HL-60 (cell line): ENCODE data around the gene LMO2.
"Not testable (repeated sequence)": the region's sequence is repeated elsewhere in the genome, so short reads cannot be mapped to it uniquely, and the experiment has no call there.

Experiments used
- DNase-seq, 2 experiments: peaks; one replicate each; pipeline ENCODE4 v3.0.0-alpha.2; 2010 to 2020; ENCODE audit warnings: low read depth in 1 of 2, low spot score in 1 of 2
- H3K27ac ChIP-seq: fragments of 250-450 bp; sonication (Bioruptor Pico); replicated peaks from 2 replicates; pipeline ENCODE4 v1.5.1; 2020; ENCODE audit warnings: mild to moderate bottlenecking, moderate library complexity
- H3K27me3 ChIP-seq: fragments of 250-450 bp; sonication (Bioruptor Pico); 2 replicates; pipeline ENCODE4 v1.5.1; 2021; ENCODE audit warnings: mild to moderate bottlenecking, moderate library complexity; ENCODE audit not compliant: insufficient read depth, poor library complexity, severe bottlenecking
- H3K4me3 ChIP-seq: replicated peaks from 2 replicates; pipeline ENCODE4 v1.5.1; 2011; ENCODE audit warnings: mild to moderate bottlenecking, control low read depth, low read length; ENCODE audit not compliant: insufficient read depth
- GABPA ChIP-seq: IDR thresholded peaks from 2 replicates; pipeline ENCODE4 v1.6.1; 2012; ENCODE audit warnings: low read depth
- POLR2AphosphoS5 ChIP-seq: IDR thresholded peaks from 2 replicates; pipeline ENCODE4 v1.6.1; 2012; ENCODE audit warnings: low read depth
- SPI1 ChIP-seq: IDR thresholded peaks from 2 replicates; pipeline ENCODE4 v1.6.1; 2012; ENCODE audit warnings: low read depth, mild to moderate bottlenecking, borderline replicate concordance
- TF ChIP-seq, protein P1 (sequence below): IDR thresholded peaks from 2 replicates; pipeline ENCODE4 v1.6.1; 2012; ENCODE audit warnings: low read depth; ENCODE audit not compliant: insufficient replicate concordance
- TF ChIP-seq, protein P2 (sequence below): IDR thresholded peaks from one replicate; pipeline ENCODE4 v1.5.1; 2011; ENCODE audit warnings: low read length, control low read depth, inconsistent platforms; ENCODE audit not compliant: insufficient read depth

LMO2 gene

GRCh38 chr11:33847251-33847650, 44.6 kb downstream of the LMO2 start:
- no peak overlapping the region for H3K4me3 ChIP-seq
- TF ChIP-seq GABPA (no peak), SPI1 (no peak), POLR2AphosphoS5 (no peak)
- TF ChIP-seq, protein P1, sequence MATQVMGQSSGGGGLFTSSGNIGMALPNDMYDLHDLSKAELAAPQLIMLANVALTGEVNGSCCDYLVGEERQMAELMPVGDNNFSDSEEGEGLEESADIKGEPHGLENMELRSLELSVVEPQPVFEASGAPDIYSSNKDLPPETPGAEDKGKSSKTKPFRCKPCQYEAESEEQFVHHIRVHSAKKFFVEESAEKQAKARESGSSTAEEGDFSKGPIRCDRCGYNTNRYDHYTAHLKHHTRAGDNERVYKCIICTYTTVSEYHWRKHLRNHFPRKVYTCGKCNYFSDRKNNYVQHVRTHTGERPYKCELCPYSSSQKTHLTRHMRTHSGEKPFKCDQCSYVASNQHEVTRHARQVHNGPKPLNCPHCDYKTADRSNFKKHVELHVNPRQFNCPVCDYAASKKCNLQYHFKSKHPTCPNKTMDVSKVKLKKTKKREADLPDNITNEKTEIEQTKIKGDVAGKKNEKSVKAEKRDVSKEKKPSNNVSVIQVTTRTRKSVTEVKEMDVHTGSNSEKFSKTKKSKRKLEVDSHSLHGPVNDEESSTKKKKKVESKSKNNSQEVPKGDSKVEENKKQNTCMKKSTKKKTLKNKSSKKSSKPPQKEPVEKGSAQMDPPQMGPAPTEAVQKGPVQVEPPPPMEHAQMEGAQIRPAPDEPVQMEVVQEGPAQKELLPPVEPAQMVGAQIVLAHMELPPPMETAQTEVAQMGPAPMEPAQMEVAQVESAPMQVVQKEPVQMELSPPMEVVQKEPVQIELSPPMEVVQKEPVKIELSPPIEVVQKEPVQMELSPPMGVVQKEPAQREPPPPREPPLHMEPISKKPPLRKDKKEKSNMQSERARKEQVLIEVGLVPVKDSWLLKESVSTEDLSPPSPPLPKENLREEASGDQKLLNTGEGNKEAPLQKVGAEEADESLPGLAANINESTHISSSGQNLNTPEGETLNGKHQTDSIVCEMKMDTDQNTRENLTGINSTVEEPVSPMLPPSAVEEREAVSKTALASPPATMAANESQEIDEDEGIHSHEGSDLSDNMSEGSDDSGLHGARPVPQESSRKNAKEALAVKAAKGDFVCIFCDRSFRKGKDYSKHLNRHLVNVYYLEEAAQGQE, result no peak
- TF ChIP-seq, protein P2, sequence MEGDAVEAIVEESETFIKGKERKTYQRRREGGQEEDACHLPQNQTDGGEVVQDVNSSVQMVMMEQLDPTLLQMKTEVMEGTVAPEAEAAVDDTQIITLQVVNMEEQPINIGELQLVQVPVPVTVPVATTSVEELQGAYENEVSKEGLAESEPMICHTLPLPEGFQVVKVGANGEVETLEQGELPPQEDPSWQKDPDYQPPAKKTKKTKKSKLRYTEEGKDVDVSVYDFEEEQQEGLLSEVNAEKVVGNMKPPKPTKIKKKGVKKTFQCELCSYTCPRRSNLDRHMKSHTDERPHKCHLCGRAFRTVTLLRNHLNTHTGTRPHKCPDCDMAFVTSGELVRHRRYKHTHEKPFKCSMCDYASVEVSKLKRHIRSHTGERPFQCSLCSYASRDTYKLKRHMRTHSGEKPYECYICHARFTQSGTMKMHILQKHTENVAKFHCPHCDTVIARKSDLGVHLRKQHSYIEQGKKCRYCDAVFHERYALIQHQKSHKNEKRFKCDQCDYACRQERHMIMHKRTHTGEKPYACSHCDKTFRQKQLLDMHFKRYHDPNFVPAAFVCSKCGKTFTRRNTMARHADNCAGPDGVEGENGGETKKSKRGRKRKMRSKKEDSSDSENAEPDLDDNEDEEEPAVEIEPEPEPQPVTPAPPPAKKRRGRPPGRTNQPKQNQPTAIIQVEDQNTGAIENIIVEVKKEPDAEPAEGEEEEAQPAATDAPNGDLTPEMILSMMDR, result no peak
- H3K27ac ChIP-seq, result no peak overlapping the region
- H3K27me3 ChIP-seq, result no peaks in the 10 kb centered on the region
- DNase-seq, result no peak

DNA sequence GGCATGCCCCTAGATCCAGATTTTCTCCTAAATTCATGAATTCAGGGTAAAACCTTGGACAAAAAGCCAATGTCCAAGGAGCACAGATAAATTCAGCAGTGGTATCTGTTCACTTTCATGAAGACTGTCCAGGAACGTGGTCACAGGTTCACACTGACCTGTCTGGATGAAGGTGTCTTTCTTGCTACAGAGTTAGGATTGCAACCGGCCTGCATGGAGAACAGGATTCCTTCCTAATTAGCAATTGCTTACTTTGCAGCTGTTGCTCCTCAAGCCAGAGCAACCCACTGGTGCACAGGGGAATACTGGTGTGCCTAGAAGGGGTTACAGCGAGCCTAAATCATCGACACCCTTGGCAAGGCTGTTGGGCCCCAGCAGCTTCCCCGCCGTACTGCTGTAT, 47.6 kb downstream of the LMO2 start:
- Histone ChIP-seq H3K27me3 (peaks cover 7% of the 10 kb centered on the region), H3K4me3 (no peak overlapping the region), H3K27ac (no peak overlapping the region)
- TF ChIP-seq, protein P1, result no peak
- no peak for TF ChIP-seq POLR2AphosphoS5
- no peak for TF ChIP-seq GABPA
- TF ChIP-seq, protein P2, result no peak
- TF ChIP-seq SPI1, result no peak
- DNase-seq, result no peak

GRCh38 chr11:33843018-33843417, 48.9 kb downstream of the LMO2 start:
- no peak for DNase-seq
- no peak overlapping the region for H3K4me3 ChIP-seq
- TF ChIP-seq GABPA, result no peak
- TF ChIP-seq SPI1, result no peak
- H3K27ac ChIP-seq, result no peak overlapping the region
- H3K27me3 ChIP-seq, result peaks cover 7% of the 10 kb centered on the region

DNA sequence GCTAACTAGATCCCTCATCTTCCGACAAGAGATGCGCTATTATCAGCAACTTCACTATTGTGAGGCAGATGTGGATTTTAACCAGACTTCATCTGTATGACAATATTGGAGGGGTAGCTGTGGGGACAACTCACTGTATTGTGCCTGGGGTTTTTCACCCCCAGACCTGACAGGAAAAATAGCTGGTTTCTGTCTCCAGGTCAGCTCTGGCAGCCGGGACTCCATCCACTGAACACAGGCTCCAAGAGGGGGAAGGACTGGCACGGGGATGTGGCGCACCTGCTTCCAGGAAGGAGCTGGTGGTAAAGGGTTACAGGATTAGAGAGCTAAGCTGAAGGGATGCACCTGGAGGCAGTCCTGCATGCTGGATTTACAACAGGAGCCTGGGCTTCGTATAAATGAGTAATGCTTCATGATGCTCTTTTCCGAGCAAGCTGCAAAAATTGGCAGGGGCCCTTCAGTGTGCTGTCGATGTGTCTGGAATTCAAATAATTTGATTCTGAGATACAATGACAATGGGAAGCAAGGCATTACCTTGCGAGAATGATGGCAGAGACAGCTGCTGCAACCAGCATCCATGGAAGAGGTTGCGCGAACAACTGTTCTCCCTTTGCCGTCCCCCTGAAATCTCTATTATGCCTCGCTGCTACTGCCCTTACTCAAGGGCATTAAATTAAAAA, 49.5 kb downstream of the LMO2 start:
- Histone ChIP-seq H3K27me3 (peaks cover 7% of the 10 kb centered on the region), H3K27ac (no peak overlapping the region), H3K4me3 (no peak overlapping the region)
- TF ChIP-seq SPI1, result no peak
- no peak for DNase-seq

- H3K27ac ChIP-seq, H3K27me3 ChIP-seq, DNase-seq, H3K4me3 ChIP-seq: not testable (repeated sequence)
Measured at GRCh38 chr11:33838234-33838633, 53.6 kb downstream of the LMO2 start.

GRCh38 chr11:33837334-33837733, 54.5 kb downstream of the LMO2 start:
- H3K27me3 ChIP-seq, DNase-seq, H3K4me3 ChIP-seq, H3K27ac ChIP-seq: not testable (repeated sequence)
